ENCODE measurements around the gene CAMK2A.
A peak's percentile ranks its signal among the peaks of the same experiment; 100 is the strongest.

Gene CAMK2A

DNA sequence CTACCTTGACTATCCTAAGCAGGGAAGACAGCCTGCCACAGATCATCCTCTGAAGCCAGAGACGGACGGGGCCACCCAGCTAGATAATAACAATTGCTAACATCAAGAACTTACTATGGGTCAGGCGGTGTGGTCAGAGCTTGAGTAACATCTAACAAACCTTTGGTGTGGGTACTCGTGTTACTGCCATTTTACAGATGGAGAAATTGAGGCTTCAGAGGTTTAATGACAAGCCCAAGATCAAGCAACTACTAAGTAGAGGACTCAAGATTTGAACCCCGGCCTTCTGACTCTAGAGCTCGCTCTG, 29.9 kb upstream of the CAMK2A start:
- no peaks in the 10 kb centered on the region for H3K27me3 ChIP-seq
- TF ChIP-seq, protein P1, sequence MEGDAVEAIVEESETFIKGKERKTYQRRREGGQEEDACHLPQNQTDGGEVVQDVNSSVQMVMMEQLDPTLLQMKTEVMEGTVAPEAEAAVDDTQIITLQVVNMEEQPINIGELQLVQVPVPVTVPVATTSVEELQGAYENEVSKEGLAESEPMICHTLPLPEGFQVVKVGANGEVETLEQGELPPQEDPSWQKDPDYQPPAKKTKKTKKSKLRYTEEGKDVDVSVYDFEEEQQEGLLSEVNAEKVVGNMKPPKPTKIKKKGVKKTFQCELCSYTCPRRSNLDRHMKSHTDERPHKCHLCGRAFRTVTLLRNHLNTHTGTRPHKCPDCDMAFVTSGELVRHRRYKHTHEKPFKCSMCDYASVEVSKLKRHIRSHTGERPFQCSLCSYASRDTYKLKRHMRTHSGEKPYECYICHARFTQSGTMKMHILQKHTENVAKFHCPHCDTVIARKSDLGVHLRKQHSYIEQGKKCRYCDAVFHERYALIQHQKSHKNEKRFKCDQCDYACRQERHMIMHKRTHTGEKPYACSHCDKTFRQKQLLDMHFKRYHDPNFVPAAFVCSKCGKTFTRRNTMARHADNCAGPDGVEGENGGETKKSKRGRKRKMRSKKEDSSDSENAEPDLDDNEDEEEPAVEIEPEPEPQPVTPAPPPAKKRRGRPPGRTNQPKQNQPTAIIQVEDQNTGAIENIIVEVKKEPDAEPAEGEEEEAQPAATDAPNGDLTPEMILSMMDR (IDR thresholded peaks at IDR 0.05; ENCODE audit: low read depth, low read length): no peak
- no peaks in the 10 kb centered on the region for H3K9me3 ChIP-seq
- H3K36me3 ChIP-seq: no peaks in the 10 kb centered on the region
- peaks cover 35% of the 10 kb centered on the region for H3K4me1 ChIP-seq
- no peak for DNase-seq
- no peak overlapping the region for H3K4me3 ChIP-seq (ENCODE audit: low read depth, low read length)

DNA sequence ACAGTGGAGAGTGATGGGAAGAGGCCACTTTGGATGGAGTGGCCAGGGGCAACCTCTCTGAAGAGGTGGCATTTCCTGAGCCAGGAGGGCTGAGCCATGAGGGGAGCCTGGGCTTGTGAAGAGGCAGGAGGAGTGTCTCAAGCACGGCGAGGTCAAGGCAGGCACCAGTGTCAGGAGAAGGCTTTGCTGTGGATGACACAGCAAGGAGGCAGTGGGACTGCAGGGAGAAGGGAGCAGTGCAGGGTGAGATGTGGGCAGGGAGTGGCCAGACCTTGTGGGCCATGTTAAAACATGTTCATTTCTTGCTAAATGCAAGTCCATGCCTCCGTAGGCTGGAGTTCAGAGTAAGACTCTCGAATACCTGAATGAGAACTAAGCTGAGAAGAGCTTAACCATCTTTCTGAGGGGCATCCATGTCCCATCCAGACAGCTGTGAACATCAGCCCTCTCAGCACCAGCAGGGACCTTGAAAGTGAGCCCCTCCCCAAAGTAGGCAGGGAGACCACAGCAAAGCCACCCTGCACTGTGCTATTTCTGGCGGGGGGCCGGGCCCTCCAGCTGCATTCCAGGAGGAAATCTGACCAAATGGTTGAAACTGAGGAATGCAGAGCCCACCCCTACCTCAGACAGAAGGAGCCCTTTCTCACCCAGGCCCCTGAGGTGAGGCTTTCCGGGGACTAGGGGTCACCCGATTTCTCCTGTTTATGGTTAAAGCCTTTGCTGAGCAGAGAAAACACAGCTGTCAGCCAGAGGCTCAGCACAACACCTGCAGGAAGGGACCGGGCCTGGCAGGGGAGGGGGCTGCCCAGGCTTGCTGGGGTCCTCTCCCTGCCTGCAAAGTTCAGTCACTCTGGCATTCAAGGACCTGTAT, 29.3 kb upstream of the CAMK2A start:
- TF ChIP-seq, protein P1 (IDR thresholded peaks at IDR 0.05; ENCODE audit: low read depth, low read length): no peak
- Histone ChIP-seq H3K4me1 (peaks cover 35% of the 10 kb centered on the region), H3K4me3 (ENCODE audit: low read depth, low read length) (no peak overlapping the region), H3K36me3 (no peaks in the 10 kb centered on the region), H3K27me3 (no peaks in the 10 kb centered on the region), H3K9me3 (no peaks in the 10 kb centered on the region)
- DNase-seq: no peak

DNA sequence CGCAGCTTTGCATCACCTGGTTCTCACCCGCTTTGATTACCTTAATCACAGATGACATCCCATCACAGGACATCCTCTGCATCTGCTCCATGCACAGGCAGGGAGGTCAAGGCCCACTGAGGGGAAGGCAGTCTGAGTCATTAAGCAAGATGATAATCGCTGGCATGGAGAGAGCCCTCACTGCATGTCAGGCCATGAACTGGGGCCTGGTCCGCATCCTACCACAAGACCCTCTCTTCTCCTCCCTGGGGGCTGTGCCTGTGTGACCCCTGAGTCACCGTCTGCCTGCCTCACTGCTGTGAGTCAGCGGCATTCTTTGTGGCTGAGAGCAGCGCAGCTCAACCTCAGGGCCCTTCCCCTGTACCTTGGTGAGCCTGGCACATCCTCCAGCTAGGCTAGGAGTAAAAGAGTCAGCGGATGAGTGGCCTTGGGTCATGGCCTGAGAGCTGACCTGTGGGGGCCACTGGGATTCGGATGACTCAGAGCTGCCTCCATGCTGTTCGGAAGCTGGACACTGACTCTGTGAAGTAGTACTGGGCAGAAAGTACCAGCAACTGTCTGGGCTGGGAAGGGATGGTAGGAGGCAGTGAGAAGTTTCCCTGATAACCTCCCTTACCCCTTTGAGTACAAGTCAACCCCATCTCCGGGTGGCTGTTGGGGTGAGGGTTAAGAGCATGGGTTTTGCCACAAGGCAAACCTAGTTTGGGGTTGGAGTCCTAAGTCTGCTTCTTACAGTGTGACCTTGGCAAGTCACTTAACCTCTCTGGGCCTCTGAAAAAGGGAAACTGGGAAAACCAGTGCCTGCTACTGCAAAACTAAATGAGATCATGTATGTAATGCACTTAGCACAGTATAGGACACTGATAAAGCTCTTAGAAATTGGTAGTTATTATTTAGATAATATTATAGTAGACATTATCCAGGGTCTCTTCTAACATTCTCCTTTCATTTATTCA, 27.8 kb upstream of the CAMK2A start:
- TF ChIP-seq, protein P1 (IDR thresholded peaks at IDR 0.05; ENCODE audit: low read depth, low read length): no peak
- Histone ChIP-seq H3K4me3 (ENCODE audit: low read depth, low read length) (no peak overlapping the region), H3K4me1 (peaks cover 40% of the 10 kb centered on the region), H3K36me3 (no peaks in the 10 kb centered on the region), H3K27me3 (no peaks in the 10 kb centered on the region), H3K9me3 (no peaks in the 10 kb centered on the region)
- peak; percentile 96 for DNase-seq

DNA sequence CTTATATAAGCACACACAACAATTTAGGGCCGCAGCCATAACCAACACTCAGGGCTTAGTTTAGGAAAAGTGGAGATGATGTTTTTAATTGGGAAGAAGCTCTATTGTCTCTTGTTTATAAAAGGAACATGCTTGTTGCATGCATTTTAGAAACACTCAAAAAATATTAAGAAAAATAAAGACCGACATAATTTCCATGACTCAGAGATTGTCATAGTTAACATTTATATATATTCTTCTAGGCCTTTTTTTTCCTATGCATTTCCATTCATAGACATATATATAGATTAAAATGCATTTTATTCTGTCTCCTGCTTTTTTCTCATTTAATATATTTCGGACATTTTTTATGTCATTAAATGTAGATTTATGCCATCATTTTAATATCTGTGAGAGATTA, 26.7 kb upstream of the CAMK2A start:
- peaks cover 40% of the 10 kb centered on the region for H3K4me1 ChIP-seq
- H3K36me3 ChIP-seq: no peaks in the 10 kb centered on the region
- no peak overlapping the region for H3K4me3 ChIP-seq (ENCODE audit: low read depth, low read length)
- TF ChIP-seq, protein P1 (IDR thresholded peaks at IDR 0.05; ENCODE audit: low read depth, low read length): no peak
- H3K27me3 ChIP-seq: no peaks in the 10 kb centered on the region
- H3K9me3 ChIP-seq: no peaks in the 10 kb centered on the region
- DNase-seq: no peak

DNA sequence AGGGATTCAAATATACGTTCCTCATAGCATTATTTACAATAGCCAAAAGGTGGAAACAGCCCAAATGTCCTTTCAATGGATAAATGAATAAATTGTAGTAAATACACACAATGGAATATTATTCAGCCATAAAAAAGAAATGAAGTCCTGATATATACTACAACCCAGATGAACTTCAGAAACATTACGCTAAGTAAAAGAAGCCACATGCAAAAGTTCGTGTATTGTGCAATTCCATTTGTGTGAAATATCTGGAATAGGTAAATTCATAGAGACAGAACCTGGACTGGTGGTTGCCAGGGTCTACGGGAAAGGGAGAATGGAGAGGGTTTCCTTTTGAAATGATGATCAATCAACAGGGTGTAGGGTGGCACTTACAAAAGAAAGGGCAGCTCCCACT, 25.7 kb upstream of the CAMK2A start:
- no peak for DNase-seq

More for the DNA sequence above, 25.7 kb upstream of the CAMK2A start:
- Histone ChIP-seq H3K27me3 (no peaks in the 10 kb centered on the region), H3K4me3 (ENCODE audit: low read depth, low read length) (no peak overlapping the region), H3K36me3 (no peaks in the 10 kb centered on the region), H3K9me3 (no peaks in the 10 kb centered on the region), H3K4me1 (peaks cover 40% of the 10 kb centered on the region)
- TF ChIP-seq, protein P1 (IDR thresholded peaks at IDR 0.05; ENCODE audit: low read depth, low read length): no peak
